Measurements from ENCODE around the gene ILKAP. TPM values are rescaled to one million over a fixed set of nuclear protein-coding genes. Genes with fewer than 3 reads are reported as not detected.

The ILKAP gene
- polyA plus RNA-seq, 3 donors: 23.2 to 44.2 (median 29.3) TPM

DNA sequence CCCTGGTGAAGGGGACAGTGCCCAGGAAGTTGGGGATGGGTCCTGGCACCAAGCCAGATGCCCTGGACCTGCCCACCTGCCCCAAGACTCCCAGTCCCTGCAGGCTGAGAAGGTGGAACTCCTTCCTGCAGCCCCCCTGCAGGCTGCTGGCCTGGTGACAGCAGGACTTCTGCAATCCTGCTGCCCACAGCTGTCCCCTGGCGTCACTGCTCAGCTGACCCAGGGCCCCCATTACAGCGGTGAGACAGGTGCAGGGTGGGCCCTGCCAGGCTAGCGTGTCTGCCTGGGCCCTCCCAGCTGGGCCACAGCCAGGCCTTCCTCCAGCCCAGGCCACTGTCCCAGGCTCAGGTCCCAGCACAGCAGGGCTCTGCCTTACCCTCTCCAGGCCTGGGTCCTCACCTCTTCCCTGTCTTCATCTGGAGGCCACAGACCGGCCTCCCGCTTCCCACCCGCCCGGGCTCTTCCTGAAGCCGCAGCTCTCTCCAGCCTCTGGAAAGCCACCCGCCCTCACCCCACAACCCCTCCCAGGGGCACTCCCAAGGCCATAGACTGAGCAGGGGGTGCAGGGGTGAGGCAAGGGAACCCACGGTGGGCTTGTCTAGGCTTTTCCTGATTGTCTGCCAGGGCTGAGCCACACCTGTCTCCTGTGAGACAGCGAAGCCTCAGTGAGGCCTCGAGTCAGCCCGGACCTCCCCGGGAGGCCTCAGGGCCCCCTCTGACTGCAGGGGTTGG is 53.5 kb downstream of the ILKAP start:
- no peaks in the 10 kb centered on the region for H4K20me1 ChIP-seq (ENCODE audit: insufficient read depth, low read length)
- no peak overlapping the region for H3K4me3 ChIP-seq (replicated peaks in 1 of 3; ENCODE audit: low read depth in 2 of 3, low read length in 3 of 3)
- WGBS (ENCODE audit: insufficient coverage): 60% methylated on average over 6 of the region's 14 CpGs
- no peak overlapping the region for H3K27ac ChIP-seq (ENCODE audit: low read depth in 1 of 2, low read length in 2 of 2)
- H3K36me3 ChIP-seq (replicated peaks in 1 of 2; ENCODE audit: control insufficient read depth in 1 of 2, insufficient read depth in 2 of 2, low read length in 2 of 2): no peaks in the 10 kb centered on the region
- Mint-ChIP-seq H3K36me3 (no peaks in the 10 kb centered on the region), H3K9me3 (peaks cover 2 to 5% (median 3%) of the 10 kb centered on the region in 7 donors), H3K4me1 (no peaks in the 10 kb centered on the region), H3K4me3 (no peak overlapping the region), H3K27ac (no peak overlapping the region), H3K27me3 (ENCODE audit: low read depth in 3 of 3) (peaks cover 0 to 2% (median 0%) of the 10 kb centered on the region in 3 donors)
- intact Hi-C loops (cut with micrococcal nuclease): no loop called here
- no peak overlapping the region for H3K9ac ChIP-seq (ENCODE audit: insufficient read depth, low read length, poor library complexity, severe bottlenecking)
- no peak overlapping the region for H3K4me2 ChIP-seq (replicated peaks; ENCODE audit: extremely low read depth, low read length, poor library complexity, severe bottlenecking)
- DNase-seq: no peak
- no peaks in the 10 kb centered on the region for H3K4me1 ChIP-seq (ENCODE audit: control insufficient read depth in 1 of 2, insufficient read depth in 2 of 2, low read length in 2 of 2)
- no peaks in the 10 kb centered on the region for H3K79me2 ChIP-seq (ENCODE audit: insufficient read depth, low read length)
- H2AFZ ChIP-seq (ENCODE audit: insufficient read depth, low read depth, low read length, poor library complexity, severe bottlenecking): no peak overlapping the region
- H3K9me3 ChIP-seq (replicated peaks in 1 of 2; ENCODE audit: control insufficient read depth in 1 of 2, insufficient read depth in 1 of 2, low read length in 2 of 2): no peaks in the 10 kb centered on the region
- no peaks in the 10 kb centered on the region for H3K27me3 ChIP-seq (ENCODE audit: control insufficient read depth in 2 of 2, insufficient read depth in 2 of 2, low read length in 2 of 2)
- TF ChIP-seq, protein P1, sequence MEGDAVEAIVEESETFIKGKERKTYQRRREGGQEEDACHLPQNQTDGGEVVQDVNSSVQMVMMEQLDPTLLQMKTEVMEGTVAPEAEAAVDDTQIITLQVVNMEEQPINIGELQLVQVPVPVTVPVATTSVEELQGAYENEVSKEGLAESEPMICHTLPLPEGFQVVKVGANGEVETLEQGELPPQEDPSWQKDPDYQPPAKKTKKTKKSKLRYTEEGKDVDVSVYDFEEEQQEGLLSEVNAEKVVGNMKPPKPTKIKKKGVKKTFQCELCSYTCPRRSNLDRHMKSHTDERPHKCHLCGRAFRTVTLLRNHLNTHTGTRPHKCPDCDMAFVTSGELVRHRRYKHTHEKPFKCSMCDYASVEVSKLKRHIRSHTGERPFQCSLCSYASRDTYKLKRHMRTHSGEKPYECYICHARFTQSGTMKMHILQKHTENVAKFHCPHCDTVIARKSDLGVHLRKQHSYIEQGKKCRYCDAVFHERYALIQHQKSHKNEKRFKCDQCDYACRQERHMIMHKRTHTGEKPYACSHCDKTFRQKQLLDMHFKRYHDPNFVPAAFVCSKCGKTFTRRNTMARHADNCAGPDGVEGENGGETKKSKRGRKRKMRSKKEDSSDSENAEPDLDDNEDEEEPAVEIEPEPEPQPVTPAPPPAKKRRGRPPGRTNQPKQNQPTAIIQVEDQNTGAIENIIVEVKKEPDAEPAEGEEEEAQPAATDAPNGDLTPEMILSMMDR (IDR thresholded peaks at IDR 0.05): no peak

DNA sequence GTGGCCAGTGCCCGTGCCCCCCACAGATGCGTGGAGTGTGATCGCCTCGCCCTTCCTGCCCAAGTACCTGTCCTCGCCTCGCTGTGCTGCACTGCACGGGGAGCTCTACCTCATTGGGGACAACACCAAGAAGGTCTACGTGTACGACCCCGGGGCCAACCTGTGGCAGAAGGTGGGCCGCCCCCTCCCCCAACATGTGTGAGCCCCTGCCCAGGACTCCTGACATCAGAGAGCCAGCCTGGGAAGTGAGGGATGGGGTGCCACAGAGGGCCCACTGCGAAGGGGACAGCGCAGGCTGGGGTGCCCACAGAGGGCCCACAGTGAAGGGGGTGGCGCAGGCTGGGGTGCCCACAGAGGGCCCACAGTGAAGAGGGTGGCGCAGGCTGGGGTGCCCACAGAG is 54.5 kb downstream of the ILKAP start:
- H3K4me3 Mint-ChIP-seq: no peak overlapping the region
- Histone ChIP-seq H3K9me3 (replicated peaks in 1 of 2; ENCODE audit: control insufficient read depth in 1 of 2, insufficient read depth in 1 of 2, low read length in 2 of 2) (no peaks in the 10 kb centered on the region), H3K79me2 (ENCODE audit: insufficient read depth, low read length) (no peaks in the 10 kb centered on the region), H3K4me2 (replicated peaks; ENCODE audit: extremely low read depth, low read length, poor library complexity, severe bottlenecking) (no peak overlapping the region), H3K9ac (ENCODE audit: insufficient read depth, low read length, poor library complexity, severe bottlenecking) (no peak overlapping the region), H4K20me1 (ENCODE audit: insufficient read depth, low read length) (no peaks in the 10 kb centered on the region), H3K27ac (ENCODE audit: low read depth in 1 of 2, low read length in 2 of 2) (no peak overlapping the region), H3K36me3 (replicated peaks in 1 of 2; ENCODE audit: control insufficient read depth in 1 of 2, insufficient read depth in 2 of 2, low read length in 2 of 2) (no peaks in the 10 kb centered on the region), H3K4me1 (ENCODE audit: control insufficient read depth in 1 of 2, insufficient read depth in 2 of 2, low read length in 2 of 2) (no peaks in the 10 kb centered on the region), H3K4me3 (replicated peaks in 1 of 3; ENCODE audit: low read depth in 2 of 3, low read length in 3 of 3) (no peak overlapping the region), H3K27me3 (ENCODE audit: control insufficient read depth in 2 of 2, insufficient read depth in 2 of 2, low read length in 2 of 2) (no peaks in the 10 kb centered on the region), H2AFZ (ENCODE audit: insufficient read depth, low read depth, low read length, poor library complexity, severe bottlenecking) (no peak overlapping the region)
- no peak overlapping the region for H3K27ac Mint-ChIP-seq
- H3K36me3 Mint-ChIP-seq: no peaks in the 10 kb centered on the region
- H3K9me3 Mint-ChIP-seq: peaks cover 0 to 4% (median under 1%) of the 10 kb centered on the region in 7 donors
- TF ChIP-seq, protein P1 (IDR thresholded peaks at IDR 0.05): no peak
- H3K4me1 Mint-ChIP-seq: peaks cover 2% of the 10 kb centered on the region
- intact Hi-C loops (cut with micrococcal nuclease): no loop called here
- DNase-seq: no peak
- H3K27me3 Mint-ChIP-seq (ENCODE audit: low read depth in 3 of 3): peaks cover 0 to 2% (median 0%) of the 10 kb centered on the region in 3 donors
- WGBS (ENCODE audit: insufficient coverage): 97% methylated on average over 12 of the region's 15 CpGs

Measured in CD14-positive monocyte (primary cell).